Loucy (cell line): ENCODE results near the gene MSL2.

Source experiments
- H2AFZ ChIP-seq: fragments of 200-600 bp; sonication (generic); 2 replicates; pipeline ENCODE4 v1.6.0; 2016; ENCODE audit warnings: antibody characterized with exemption, mild to moderate bottlenecking, low read length, moderate library complexity
- H3F3A ChIP-seq: fragments of 200-600 bp; 2 replicates; pipeline ENCODE4 v1.6.0; 2016; ENCODE audit warnings: antibody characterized with exemption, low read depth, mild to moderate bottlenecking
- H3K27me3 ChIP-seq: fragments of 200-600 bp; sonication (generic); 2 replicates; pipeline ENCODE4 v1.6.1; 2014; ENCODE audit warnings: low read length, mild to moderate bottlenecking; ENCODE audit not compliant: insufficient read depth, poor library complexity, severe bottlenecking
- H3K36me3 ChIP-seq: fragments of 200-600 bp; sonication (generic); 2 replicates; pipeline ENCODE4 v1.6.1; 2016; ENCODE audit warnings: low read length; ENCODE audit not compliant: insufficient read depth
- H3K4me1 ChIP-seq: fragments of 200-600 bp; sonication (generic); 2 replicates; pipeline ENCODE4 v1.5.1; 2014; ENCODE audit warnings: low read length, mild to moderate bottlenecking; ENCODE audit not compliant: insufficient read depth, poor library complexity, severe bottlenecking
- H3K4me2 ChIP-seq: fragments of 200-600 bp; sonication (generic); 2 replicates; pipeline ENCODE4 v1.6.0; 2014; ENCODE audit warnings: antibody characterized with exemption, low read length, low read depth, mild to moderate bottlenecking; ENCODE audit not compliant: poor library complexity, severe bottlenecking
- H3K4me3 ChIP-seq: fragments of 200-600 bp; sonication (generic); 2 replicates; pipeline ENCODE4 v1.5.1; 2014; ENCODE audit warnings: low read length, mild to moderate bottlenecking, mixed read lengths; ENCODE audit not compliant: poor library complexity, severe bottlenecking
- H3K79me2 ChIP-seq: fragments of 200-600 bp; sonication (generic); 2 replicates; pipeline ENCODE4 v1.6.1; 2014; ENCODE audit warnings: low read length; ENCODE audit not compliant: insufficient read depth
- H3K9ac ChIP-seq: fragments of 200-600 bp; sonication (generic); 2 replicates; pipeline ENCODE4 v1.6.0; 2014; ENCODE audit warnings: mild to moderate bottlenecking, low read depth, low read length, moderate library complexity; ENCODE audit not compliant: poor library complexity, severe bottlenecking
- H3K9me2 ChIP-seq: fragments of 200-600 bp; sonication (generic); replicated peaks from 2 replicates; pipeline ENCODE4 v1.6.1; 2016; ENCODE audit warnings: low read depth, low read length, mixed read lengths
- H3K9me3 ChIP-seq: fragments of 200-600 bp; sonication (generic); 2 replicates; pipeline ENCODE4 v1.6.1; 2014; ENCODE audit warnings: mild to moderate bottlenecking, antibody characterized with exemption, low read length, low read depth; ENCODE audit not compliant: insufficient read depth
- H4K20me1 ChIP-seq: fragments of 200-600 bp; sonication (generic); 2 replicates; pipeline ENCODE4 v1.6.0; 2014; ENCODE audit warnings: antibody characterized with exemption, low read length, mild to moderate bottlenecking; ENCODE audit not compliant: insufficient read depth, poor library complexity, severe bottlenecking
- EZH2phosphoT487 ChIP-seq: fragments of 200-600 bp; IDR thresholded peaks from 2 replicates; pipeline ENCODE4 v1.6.1; 2018; ENCODE audit warnings: antibody characterized with exemption, mild to moderate bottlenecking, moderate library complexity, borderline replicate concordance
- TF ChIP-seq, protein P1 (sequence below): fragments of 200-600 bp; sonication (generic); conservative IDR thresholded peaks from 2 replicates; pipeline ENCODE4 v1.5.1; 2014; ENCODE audit warnings: mild to moderate bottlenecking, antibody characterized with exemption, low read length

The MSL2 gene

GRCh38 chr3:136237961-136238649, 42.0 kb upstream of the MSL2 start:
- H3K4me3 ChIP-seq = no peak overlapping the region
- no peak overlapping the region for H3K4me2 ChIP-seq

DNA sequence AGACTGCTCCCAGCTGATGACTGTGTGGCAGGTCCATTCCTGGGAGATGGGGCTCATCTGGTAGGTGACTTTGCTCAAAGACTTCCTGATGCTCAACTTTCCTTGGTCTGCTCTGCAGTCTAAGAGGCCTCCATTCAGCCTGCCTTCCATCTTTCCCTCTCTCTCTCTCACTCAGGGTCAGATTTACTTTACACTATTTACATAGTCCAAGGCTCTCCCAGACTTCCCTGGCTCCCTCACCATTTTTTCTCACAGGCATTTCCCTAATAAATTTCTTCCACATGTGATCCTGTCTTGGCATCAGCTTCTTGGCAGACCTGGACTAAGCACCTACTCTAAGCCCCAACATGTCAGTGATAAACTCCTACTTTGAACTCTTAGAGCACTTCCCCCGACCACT, 41.0 kb upstream of the MSL2 start:
- Histone ChIP-seq H2AFZ (no peak overlapping the region), H3K27me3 (no peaks in the 10 kb centered on the region), H3K9me3 (no peaks in the 10 kb centered on the region), H3K4me2 (no peak overlapping the region), H3K9ac (no peak overlapping the region), H4K20me1 (no peaks in the 10 kb centered on the region), H3K4me1 (no peaks in the 10 kb centered on the region), H3K79me2 (no peaks in the 10 kb centered on the region), H3K9me2 (no peaks in the 10 kb centered on the region), H3K36me3 (no peaks in the 10 kb centered on the region), H3K4me3 (no peak overlapping the region), H3F3A (no peaks in the 10 kb centered on the region)
- TF ChIP-seq, protein P1, sequence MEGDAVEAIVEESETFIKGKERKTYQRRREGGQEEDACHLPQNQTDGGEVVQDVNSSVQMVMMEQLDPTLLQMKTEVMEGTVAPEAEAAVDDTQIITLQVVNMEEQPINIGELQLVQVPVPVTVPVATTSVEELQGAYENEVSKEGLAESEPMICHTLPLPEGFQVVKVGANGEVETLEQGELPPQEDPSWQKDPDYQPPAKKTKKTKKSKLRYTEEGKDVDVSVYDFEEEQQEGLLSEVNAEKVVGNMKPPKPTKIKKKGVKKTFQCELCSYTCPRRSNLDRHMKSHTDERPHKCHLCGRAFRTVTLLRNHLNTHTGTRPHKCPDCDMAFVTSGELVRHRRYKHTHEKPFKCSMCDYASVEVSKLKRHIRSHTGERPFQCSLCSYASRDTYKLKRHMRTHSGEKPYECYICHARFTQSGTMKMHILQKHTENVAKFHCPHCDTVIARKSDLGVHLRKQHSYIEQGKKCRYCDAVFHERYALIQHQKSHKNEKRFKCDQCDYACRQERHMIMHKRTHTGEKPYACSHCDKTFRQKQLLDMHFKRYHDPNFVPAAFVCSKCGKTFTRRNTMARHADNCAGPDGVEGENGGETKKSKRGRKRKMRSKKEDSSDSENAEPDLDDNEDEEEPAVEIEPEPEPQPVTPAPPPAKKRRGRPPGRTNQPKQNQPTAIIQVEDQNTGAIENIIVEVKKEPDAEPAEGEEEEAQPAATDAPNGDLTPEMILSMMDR = no peak
- no peak for TF ChIP-seq EZH2phosphoT487

More at GRCh38 chr3:136237961-136238649, 42.0 kb upstream of the MSL2 start:
- TF ChIP-seq, protein P1 = no peak
- no peak for TF ChIP-seq EZH2phosphoT487
- H3K36me3 ChIP-seq = no peaks in the 10 kb centered on the region
- no peaks in the 10 kb centered on the region for H4K20me1 ChIP-seq
- no peak overlapping the region for H3K9ac ChIP-seq
- no peaks in the 10 kb centered on the region for H3K79me2 ChIP-seq
- H3F3A ChIP-seq = no peaks in the 10 kb centered on the region
- no peaks in the 10 kb centered on the region for H3K4me1 ChIP-seq
- H3K9me2 ChIP-seq = no peaks in the 10 kb centered on the region
- H3K9me3 ChIP-seq = no peaks in the 10 kb centered on the region
- H2AFZ ChIP-seq = no peak overlapping the region
- no peaks in the 10 kb centered on the region for H3K27me3 ChIP-seq

DNA sequence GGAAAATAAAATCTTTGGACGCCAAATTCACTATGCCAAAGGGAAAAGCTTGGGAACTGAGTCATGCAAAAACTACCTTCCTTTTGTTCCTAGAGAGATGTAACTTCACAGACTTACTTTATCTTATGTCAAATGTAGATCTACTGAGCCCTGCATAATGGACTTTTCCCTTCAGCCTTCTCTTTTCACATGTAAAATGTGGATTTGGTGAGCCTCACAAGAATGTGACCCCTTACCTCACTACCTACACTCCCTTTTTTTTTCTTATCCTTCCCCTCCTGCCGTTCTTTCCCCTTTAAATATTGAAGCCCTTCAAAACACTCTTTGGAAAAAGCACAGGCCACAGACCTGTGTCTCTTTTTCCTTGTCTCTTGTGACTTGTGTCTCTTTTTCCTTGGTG, 40.0 kb upstream of the MSL2 start:
- no peaks in the 10 kb centered on the region for H3F3A ChIP-seq
- H3K9me2 ChIP-seq = no peaks in the 10 kb centered on the region
- no peak for TF ChIP-seq EZH2phosphoT487
- TF ChIP-seq, protein P1 = no peak
- no peak overlapping the region for H2AFZ ChIP-seq
- no peaks in the 10 kb centered on the region for H3K36me3 ChIP-seq
- H3K4me1 ChIP-seq = no peaks in the 10 kb centered on the region
- H4K20me1 ChIP-seq = no peaks in the 10 kb centered on the region
- H3K9ac ChIP-seq = no peak overlapping the region
- H3K4me2 ChIP-seq = no peak overlapping the region
- H3K4me3 ChIP-seq = no peak overlapping the region
- H3K9me3 ChIP-seq = no peaks in the 10 kb centered on the region
- no peaks in the 10 kb centered on the region for H3K27me3 ChIP-seq
- H3K79me2 ChIP-seq = no peaks in the 10 kb centered on the region
